Measurements from ENCODE around the gene PPIF. TPM values are rescaled to one million over a fixed set of nuclear protein-coding genes. Genes with fewer than 3 reads are reported as not detected.
A peak's percentile ranks its signal among the peaks of the same experiment; 100 is the strongest.

The PPIF gene
- total and polyA plus RNA-seq, 2 donors (not counting 3 experiments of a cell fraction or from before 2014, with no cell fraction given): 50.7 to 51.2 TPM

DNA sequence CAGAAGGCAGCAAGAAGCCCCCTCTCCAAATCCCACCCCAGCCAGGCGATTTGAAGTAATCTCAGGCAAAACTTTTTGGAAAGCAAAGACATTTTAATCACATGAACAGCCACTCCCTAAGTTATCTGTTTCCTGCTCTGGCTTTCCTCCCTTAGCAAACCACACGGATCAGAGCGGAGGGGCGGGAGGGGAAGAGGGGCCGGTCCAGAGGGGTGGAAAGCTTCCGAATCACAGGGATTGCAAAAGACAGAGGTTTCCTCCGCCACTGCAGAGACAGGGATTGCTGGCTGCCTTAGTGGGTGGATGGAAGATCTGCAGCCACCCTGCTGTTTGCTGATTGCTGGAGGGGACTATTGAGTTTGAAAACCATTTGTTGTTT, 57.0 kb downstream of the PPIF start:
- CTCF ChIA-PET: interaction anchor here (0.9 to 1.0 kb wide), 2 partner anchors 29 to 64 kb away, joined by 3 to 6 read pairs; no protein-coding TSS in a partner anchor
- POLR2A ChIA-PET: no interaction called here

More for the DNA sequence above, 57.0 kb downstream of the PPIF start:
- no peaks in the 10 kb centered on the region for H4K20me1 ChIP-seq (replicated peaks; ENCODE audit: control insufficient read depth, extremely low read depth, insufficient read depth, low read length)
- H3K9ac ChIP-seq (replicated peaks; ENCODE audit: extremely low read depth, insufficient read depth, low read length): no peak overlapping the region
- FAIRE-seq: no peak
- H3K79me2 ChIP-seq (ENCODE audit: control insufficient read depth, insufficient read depth, low read length): no peaks in the 10 kb centered on the region
- BruUV-seq (replicated peaks): no TSS peak
- H3K27ac ChIP-seq (ENCODE audit: insufficient read depth, low read depth, low read length): no peak overlapping the region
- H3K9me3 ChIP-seq (replicated peaks; ENCODE audit: control insufficient read depth, insufficient read depth, low read length): no peaks in the 10 kb centered on the region
- DNase-seq (ENCODE audit: low read depth, low spot score): peak; percentile 11
- intact Hi-C loops (cut with micrococcal nuclease): loop anchor here (5.0 kb wide), 1 partner anchor 57 kb away; the partner anchor contains the start of gene PPIF
- no peaks in the 10 kb centered on the region for H3K9me1 ChIP-seq (replicated peaks; ENCODE audit: control insufficient read depth, extremely low read depth, insufficient read depth, low read length)
- TF ChIP-seq JUN (IDR thresholded peaks at IDR 0.05; ENCODE audit: borderline replicate concordance, insufficient read depth, insufficient read length, low read depth) (no peak), MYC (IDR thresholded peaks at IDR 0.05; ENCODE audit: low read depth, low read length) (no peak), POLR2A (IDR thresholded peaks at IDR 0.05; ENCODE audit: low read depth, low read length) (no peak), FOS (IDR thresholded peaks at IDR 0.05; ENCODE audit: borderline replicate concordance, insufficient read depth, low read length) (no peak), CTCF (IDR thresholded peaks at IDR 0.05; ENCODE audit: extremely low read depth in 1 of 2, insufficient read depth in 1 of 2, low read depth in 1 of 2, low read length in 2 of 2) (no peak), EZH2 (IDR thresholded peaks at IDR 0.05; ENCODE audit: borderline replicate concordance, low read depth, low read length, severe bottlenecking) (no peak), GATA2 (IDR thresholded peaks at IDR 0.05; ENCODE audit: insufficient read depth, insufficient read length, low read depth, low read length) (no peak), POLR2AphosphoS5 (IDR thresholded peaks at IDR 0.05; ENCODE audit: insufficient read depth, low read depth, low read length) (no peak), MAX (IDR thresholded peaks at IDR 0.05; ENCODE audit: insufficient read depth, insufficient read length) (no peak)
- H3K4me1 ChIP-seq (ENCODE audit: control insufficient read depth, extremely low read depth, insufficient read depth, low read length): peaks cover 22% of the 10 kb centered on the region
- H3K36me3 ChIP-seq (ENCODE audit: control insufficient read depth in 2 of 2, extremely low read depth in 1 of 2, insufficient read depth in 2 of 2, low read length in 2 of 2): no peaks in the 10 kb centered on the region
- dilution Hi-C loops (cut with MboI; ENCODE audit: extremely low pct_ligation_motif_present, low sequenced_read_pairs): no loop called here
- H3K27me3 ChIP-seq (ENCODE audit: control insufficient read depth in 2 of 2, insufficient read depth in 2 of 2, low read length in 2 of 2): no peaks in the 10 kb centered on the region
- no peak overlapping the region for H3K4me3 ChIP-seq (replicated peaks in 1 of 3; ENCODE audit: insufficient read depth in 1 of 3, low read depth in 1 of 3, low read length in 3 of 3)
- no peak overlapping the region for H2AFZ ChIP-seq (ENCODE audit: low read depth, low read length)
- no peak overlapping the region for H3K4me2 ChIP-seq (ENCODE audit: insufficient read depth, low read length)
